HG02943 (cell line): ENCODE data around the gene C5orf63.
"Not testable (repeated sequence)": the region's sequence is repeated elsewhere in the genome, so short reads cannot be mapped to it uniquely, and the experiment has no call there.

Source experiments
- ATAC-seq: cut with Tn5 transposase; IDR thresholded peaks from one replicate; pipeline ENCODE4 v1.9.1; 2021; ENCODE audit warnings: mild to moderate bottlenecking, low read depth, moderate library complexity; ENCODE audit not compliant: unreplicated experiment

The C5orf63 gene

GRCh38 chr5:127010362-127010761 lies 62.9 kb downstream of the C5orf63 start:
- ATAC-seq = no peak

- no peak for ATAC-seq
Measured at GRCh38 chr5:127009784-127010183, 63.5 kb downstream of the C5orf63 start.

- ATAC-seq = no peak
Measured at GRCh38 chr5:127008300-127008975, 64.9 kb downstream of the C5orf63 start.

GRCh38 chr5:127007522-127007921 lies 65.8 kb downstream of the C5orf63 start:
- ATAC-seq = no peak

GRCh38 chr5:127006744-127007143 lies 66.6 kb downstream of the C5orf63 start:
- no peak for ATAC-seq

GRCh38 chr5:127005282-127005681 lies 68.0 kb downstream of the C5orf63 start:
- ATAC-seq = not testable (repeated sequence)

GRCh38 chr5:127004721-127005120 lies 68.6 kb downstream of the C5orf63 start:
- ATAC-seq = no peak

- no peak for ATAC-seq
Measured at GRCh38 chr5:127003798-127004495, 69.4 kb downstream of the C5orf63 start.

- no peak for ATAC-seq
Measured at GRCh38 chr5:127002390-127002789, 70.9 kb downstream of the C5orf63 start.

GRCh38 chr5:127001621-127002296 lies 71.5 kb downstream of the C5orf63 start:
- ATAC-seq = no peak
